HepG2 (cell line): ENCODE measurements around the gene IQGAP3. TPM values are rescaled to one million over a fixed set of nuclear protein-coding genes. Genes with fewer than 3 reads are reported as not detected.

Experiments used
- AGO2 ChIP-seq: fragments of 200-400 bp; formaldehyde crosslinking; optimal IDR thresholded peaks from 2 replicates; pipeline ENCODE3; 2017; ENCODE audit warnings: mild to moderate bottlenecking, low read depth, low read length, moderate library complexity
- CREB1 ChIP-seq, 2 experiments: fragments of 450-650 bp in 1 of 2; IDR thresholded peaks; 2 replicates each; pipeline ENCODE4 v1.6.1; 2016 to 2017; ENCODE audit warnings: control low read depth in 1 of 2, mild to moderate bottlenecking in 1 of 2, missing compliant biosample characterization in 1 of 2, missing genetic modification characterization in 1 of 2
- FOXK1 ChIP-seq: sonication (generic); formaldehyde crosslinking; IDR thresholded peaks from 2 replicates; pipeline ENCODE4 v1.4.0; 2020; ENCODE audit warnings: low read depth, missing genetic modification reagents, borderline replicate concordance
- MTA1 ChIP-seq: sonication (generic); formaldehyde crosslinking; IDR thresholded peaks from 2 replicates; pipeline ENCODE4 v1.4.0; 2020; ENCODE audit warnings: missing genetic modification reagents, mild to moderate bottlenecking, borderline replicate concordance
- NR2F1 ChIP-seq, 2 experiments: fragments of 450-650 bp in 1 of 2; formaldehyde crosslinking in 1 of 2; IDR thresholded peaks; 2 replicates each; pipeline versions ENCODE4 v1.5.0 to v1.6.1; 2016 to 2020; ENCODE audit warnings: mild to moderate bottlenecking in 1 of 2, missing compliant biosample characterization in 1 of 2, missing genetic modification reagents in 1 of 2, moderate library complexity in 1 of 2
- PRMT3 ChIP-seq: sonication (generic); formaldehyde crosslinking; IDR thresholded peaks from 2 replicates; pipeline ENCODE4 v1.8.1; 2022; ENCODE audit warnings: low read depth, mild to moderate bottlenecking, moderate library complexity, missing genetic modification reagents, borderline replicate concordance
- REST ChIP-seq, 2 experiments: IDR thresholded peaks; 2 replicates each; pipeline ENCODE4 v1.6.1; 2011 to 2012; ENCODE audit warnings: low read length in 2 of 2, borderline replicate concordance in 1 of 2, low read depth in 1 of 2, mild to moderate bottlenecking in 1 of 2, moderate library complexity in 1 of 2
- SAFB2 ChIP-seq: sonication (generic); formaldehyde crosslinking; IDR thresholded peaks from 2 replicates; pipeline ENCODE4 v1.5.1; 2020; ENCODE audit warnings: missing genetic modification reagents, low read depth, mild to moderate bottlenecking, borderline replicate concordance
- SALL1 ChIP-seq: sonication (generic); formaldehyde crosslinking; IDR thresholded peaks from 2 replicates; pipeline ENCODE4 v1.8.0; 2022; ENCODE audit warnings: mild to moderate bottlenecking, missing genetic modification reagents
- THRA ChIP-seq: sonication (generic); formaldehyde crosslinking; IDR thresholded peaks from 2 replicates; pipeline ENCODE4 v1.4.0; 2020; ENCODE audit warnings: missing genetic modification reagents, borderline replicate concordance
- ZBTB20 ChIP-seq: sonication (generic); formaldehyde crosslinking; IDR thresholded peaks from 2 replicates; pipeline ENCODE4 v1.8.1; 2023; ENCODE audit warnings: missing genetic modification reagents, low read depth, mild to moderate bottlenecking, borderline replicate concordance
- ZNF263 ChIP-seq: sonication (generic); formaldehyde crosslinking; IDR thresholded peaks from 2 replicates; pipeline ENCODE4 v1.4.0; 2020; ENCODE audit warnings: missing genetic modification reagents
- ZNF432 ChIP-seq: sonication (generic); formaldehyde crosslinking; IDR thresholded peaks from 2 replicates; pipeline ENCODE4 v1.5.0; 2020; ENCODE audit warnings: missing genetic modification reagents, mild to moderate bottlenecking, borderline replicate concordance
- ZNF44 ChIP-seq: sonication (generic); formaldehyde crosslinking; IDR thresholded peaks from 2 replicates; pipeline ENCODE4 v1.5.1; 2020; ENCODE audit warnings: mild to moderate bottlenecking, missing genetic modification reagents
- ZNF614 ChIP-seq: IDR thresholded peaks from 2 replicates; pipeline ENCODE4 v1.6.1; 2018; ENCODE audit warnings: missing biosample characterization, missing genetic modification reagents, inconsistent platforms, borderline replicate concordance
- ZNF678 ChIP-seq: sonication (generic); formaldehyde crosslinking; IDR thresholded peaks from 2 replicates; pipeline ENCODE4 v1.4.0; 2020; ENCODE audit warnings: mild to moderate bottlenecking, missing genetic modification reagents
- ZSCAN22 ChIP-seq: sonication (generic); formaldehyde crosslinking; IDR thresholded peaks from 2 replicates; pipeline ENCODE4 v1.4.0; 2020; ENCODE audit warnings: mild to moderate bottlenecking, missing genetic modification reagents
- polyA plus RNA-seq, 8 experiments: library from polyadenylated mRNA; depleted of rRNA in 3 of 8; stranded (reverse) in 7 of 8; unstranded in 1 of 8; fragments of >200 nt; fragmentation: Illumina TruSeq in 4 of 8; extraction: Trizol in 4 of 8; gene quantifications; 2 replicates each; pipeline versions ENCODE4 v1.2.1 to v1.2.3, GENCODE V29; 2011 to 2016; ENCODE audit warnings: low read depth in 4 of 8, missing spikeins in 1 of 8, mixed read lengths in 1 of 8; ENCODE audit not compliant: insufficient read depth in 1 of 8
- total RNA-seq, 5 experiments: library from RNA; depleted of rRNA; stranded (reverse); fragments of >200 nt; fragmentation: Illumina TruSeq; extraction: Trizol; gene quantifications; 2 replicates each; pipeline ENCODE4 v1.2.3, GENCODE V29; 2016; ENCODE audit warnings: low read depth in 1 of 5
- TF ChIP-seq, protein P1 (sequence below): sonication (generic); formaldehyde crosslinking; IDR thresholded peaks from 2 replicates; pipeline ENCODE4 v1.8.1; 2023; ENCODE audit warnings: mild to moderate bottlenecking, moderate library complexity, missing genetic modification reagents
- TF ChIP-seq, protein P2 (sequence below): sonication (generic); formaldehyde crosslinking; IDR thresholded peaks from 2 replicates; pipeline ENCODE4 v1.8.0; 2023; ENCODE audit warnings: mild to moderate bottlenecking, missing genetic modification reagents

The IQGAP3 gene
- total and polyA plus RNA-seq, 2 of the 13 experiments (the other 11 are each of a cell fraction or from before 2014, with no cell fraction given), result 13.5 to 14.1 TPM

DNA sequence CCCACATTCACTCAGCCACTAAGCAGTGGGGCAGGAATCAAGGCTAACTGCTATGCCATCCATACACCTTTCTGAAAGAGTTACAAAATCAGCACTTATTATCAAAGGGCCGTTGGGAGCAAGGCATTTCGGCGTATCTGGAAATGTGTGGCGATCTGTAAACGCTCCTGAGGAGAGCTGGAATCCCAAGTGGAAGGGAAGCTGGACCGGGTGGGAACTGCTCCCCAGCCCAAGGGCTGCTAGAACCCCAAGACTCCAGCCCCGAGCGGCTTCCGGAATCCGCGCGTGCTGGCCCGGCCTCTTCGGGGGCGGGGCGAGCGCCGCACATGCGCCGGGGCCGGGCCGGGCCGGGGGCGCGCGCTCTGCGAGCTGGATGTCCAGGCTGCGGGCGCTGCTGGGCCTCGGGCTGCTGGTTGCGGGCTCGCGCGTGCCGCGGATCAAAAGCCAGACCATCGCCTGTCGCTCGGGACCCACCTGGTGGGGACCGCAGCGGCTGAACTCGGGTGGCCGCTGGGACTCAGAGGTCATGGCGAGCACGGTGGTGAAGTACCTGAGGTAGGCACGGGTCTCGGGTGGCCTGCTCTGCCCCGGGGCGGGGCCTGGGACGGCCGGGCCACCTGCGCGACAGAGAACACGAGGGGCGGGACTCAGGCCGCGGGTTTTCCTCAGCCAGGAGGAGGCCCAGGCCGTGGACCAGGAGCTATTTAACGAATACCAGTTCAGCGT lies 19.2 kb upstream of the IQGAP3 start, which contains the start of gene NAXE (continued):
- TF ChIP-seq ZNF432 (CRISPR knock-in tag), result no peak
- peak; percentile 97 for TF ChIP-seq AGO2
- TF ChIP-seq ZNF263 (CRISPR knock-in tag), result 0 out of 2 replicates have a peak, but pooled peaks have one; percentile 12
- TF ChIP-seq ZBTB20 (CRISPR knock-in tag), result 0 out of 2 replicates have a peak, but pooled peaks have one; percentile 65
- TF ChIP-seq, protein P1, sequence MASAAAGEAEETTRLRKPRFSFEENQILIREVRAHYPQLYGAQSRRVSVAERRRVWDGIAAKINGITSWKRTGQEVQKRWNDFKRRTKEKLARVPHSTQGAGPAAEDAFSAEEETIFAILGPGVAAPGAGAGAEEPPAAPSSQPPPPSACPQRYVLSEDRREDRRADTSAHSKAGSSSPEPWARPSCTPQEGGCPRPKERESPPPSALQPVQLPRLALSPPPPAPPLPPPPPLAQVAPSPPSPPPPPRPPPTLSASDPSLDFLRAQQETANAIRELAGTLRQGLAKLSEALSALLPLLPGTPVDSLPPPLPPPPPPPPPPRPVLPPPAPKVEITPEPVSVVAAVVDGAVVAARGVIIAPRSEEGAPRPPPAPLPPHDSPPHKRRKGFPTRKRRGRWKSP (CRISPR knock-in tag), result 0 out of 2 replicates have a peak, but pooled peaks have one; percentile 39
- no peak for TF ChIP-seq ZNF678 (CRISPR knock-in tag)
- no peak for TF ChIP-seq CREB1 (IDR thresholded peaks at IDR 0.05)
- TF ChIP-seq CREB1 (CRISPR knock-in tag; IDR thresholded peaks at IDR 0.05), result no peak
- TF ChIP-seq FOXK1 (CRISPR knock-in tag), result no peak
- peak; percentile 58 for TF ChIP-seq SALL1 (CRISPR knock-in tag)
- TF ChIP-seq NR2F1 (CRISPR knock-in tag; IDR thresholded peaks at IDR 0.05), result no peak
- 0 out of 2 replicates have a peak, but pooled peaks have one; percentile 71 for TF ChIP-seq PRMT3 (CRISPR knock-in tag)
- TF ChIP-seq, protein P2, sequence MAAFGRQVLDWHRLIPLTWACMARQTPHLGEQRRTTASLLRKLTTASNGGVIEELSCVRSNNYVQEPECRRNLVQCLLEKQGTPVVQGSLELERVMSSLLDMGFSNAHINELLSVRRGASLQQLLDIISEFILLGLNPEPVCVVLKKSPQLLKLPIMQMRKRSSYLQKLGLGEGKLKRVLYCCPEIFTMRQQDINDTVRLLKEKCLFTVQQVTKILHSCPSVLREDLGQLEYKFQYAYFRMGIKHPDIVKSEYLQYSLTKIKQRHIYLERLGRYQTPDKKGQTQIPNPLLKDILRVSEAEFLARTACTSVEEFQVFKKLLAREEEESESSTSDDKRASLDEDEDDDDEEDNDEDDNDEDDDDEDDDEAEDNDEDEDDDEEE (CRISPR knock-in tag), result no peak
- TF ChIP-seq ZSCAN22 (CRISPR knock-in tag), result no peak
- TF ChIP-seq ZNF44, result no peak; the same call in 1 of the 2 replicates
- TF ChIP-seq SAFB2 (CRISPR knock-in tag), result no peak
- 0 out of 2 replicates have a peak, but pooled peaks have one; percentile 52 for TF ChIP-seq MTA1 (CRISPR knock-in tag)
- TF ChIP-seq ZNF614 (CRISPR knock-in tag), result no peak
- TF ChIP-seq THRA (CRISPR knock-in tag), result peak; percentile 45; the same call in 1 of the 2 replicates
- TF ChIP-seq REST (IDR thresholded peaks at IDR 0.05; ENCODE audit: borderline replicate concordance in 1 of 2, low read depth in 1 of 2, low read length in 2 of 2), result no peak
